Karpas-422 (cell line): ENCODE measurements around the gene BBS12. TPM values are rescaled to one million over a fixed set of nuclear protein-coding genes. Genes with fewer than 3 reads are reported as not detected.

ENCODE experiments used
- DNase-seq: peaks from one replicate; pipeline ENCODE4 v3.0.0-alpha.2; 2015
- H2AFZ ChIP-seq: fragments of 200-600 bp; sonication (generic); 2 replicates; pipeline ENCODE4 v1.6.1; 2014; ENCODE audit warnings: antibody characterized with exemption, low read length, mixed read lengths
- H3K27ac ChIP-seq: fragments of 200-600 bp; sonication (generic); 2 replicates; pipeline ENCODE4 v1.5.1; 2014; ENCODE audit warnings: mild to moderate bottlenecking, low read length, moderate library complexity
- H3K27me3 ChIP-seq: fragments of 200-600 bp; sonication (generic); 2 replicates; pipeline ENCODE4 v1.6.1; 2014; ENCODE audit warnings: low read length, mixed read lengths
- H3K36me3 ChIP-seq: fragments of 200-600 bp; sonication (generic); 2 replicates; pipeline ENCODE4 v1.6.1; 2014; ENCODE audit warnings: low read length, mixed read lengths; ENCODE audit not compliant: insufficient read depth
- H3K4me1 ChIP-seq: fragments of 200-600 bp; sonication (generic); 2 replicates; pipeline ENCODE4 v1.6.1; 2014; ENCODE audit warnings: mild to moderate bottlenecking, low read length, mixed read lengths
- H3K4me2 ChIP-seq: fragments of 200-600 bp; sonication (generic); 2 replicates; pipeline ENCODE4 v1.6.1; 2014; ENCODE audit warnings: low read length, low read depth, mild to moderate bottlenecking; ENCODE audit not compliant: poor library complexity, severe bottlenecking
- H3K4me3 ChIP-seq: fragments of 200-600 bp; sonication (generic); 2 replicates; pipeline ENCODE4 v1.5.1; 2014; ENCODE audit warnings: mild to moderate bottlenecking, antibody characterized with exemption, low read length, mixed read lengths
- H3K79me2 ChIP-seq: fragments of 200-600 bp; sonication (generic); 2 replicates; pipeline ENCODE4 v1.6.1; 2014; ENCODE audit warnings: mild to moderate bottlenecking, low read length, mixed read lengths
- H3K9ac ChIP-seq: fragments of 200-600 bp; sonication (generic); 2 replicates; pipeline ENCODE4 v1.6.0; 2014; ENCODE audit warnings: low read length
- H3K9me2 ChIP-seq: fragments of 200-600 bp; sonication (generic), shearing (Covaris generic); replicated peaks from 2 replicates; pipeline ENCODE4 v1.6.0; 2014; ENCODE audit warnings: mild to moderate bottlenecking, low read length, moderate library complexity; ENCODE audit not compliant: insufficient read depth
- H3K9me3 ChIP-seq: fragments of 300-700, 200-600 bp; sonication (generic); 2 replicates; pipeline ENCODE4 v1.6.1; 2014; ENCODE audit warnings: low read length, mixed read lengths
- H4K20me1 ChIP-seq: fragments of 200-600 bp; sonication (generic); 2 replicates; pipeline ENCODE4 v1.6.1; 2014; ENCODE audit warnings: mild to moderate bottlenecking, antibody characterized with exemption, low read length, low read depth; ENCODE audit not compliant: insufficient read depth
- total RNA-seq: library from RNA; depleted of rRNA; stranded (reverse); fragments of >200 nt; shearing (Covaris generic); gene quantifications from 2 replicates; pipeline ENCODE4 v1.2.3, GENCODE V29; 2014; ENCODE audit warnings: low replicate concordance

BBS12 gene
- total RNA-seq, 1 experiment from 2014 or later, result 2.0 TPM

DNA sequence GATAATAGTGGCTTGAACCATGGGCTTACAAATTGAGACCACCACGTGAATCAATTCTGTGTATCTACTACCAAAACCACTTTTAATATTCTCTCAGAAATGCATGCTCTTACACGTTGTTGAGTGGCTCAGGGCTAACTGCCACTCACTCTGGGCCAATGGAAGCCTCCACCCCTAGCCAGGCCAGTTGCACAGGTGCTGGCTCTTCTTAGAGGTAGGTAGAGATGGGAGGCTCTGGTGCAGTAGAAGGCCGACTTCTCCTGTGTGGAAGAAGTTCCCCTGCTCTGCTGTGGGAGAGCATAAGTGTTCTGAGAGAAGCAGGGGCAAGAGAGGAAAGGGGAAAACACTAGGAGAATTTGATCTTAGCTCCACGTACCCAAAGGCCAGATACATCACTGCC, 25.0 kb upstream of the BBS12 start:
- H3K4me3 ChIP-seq, result no peak overlapping the region
- no peaks in the 10 kb centered on the region for H4K20me1 ChIP-seq
- H3K9ac ChIP-seq, result no peak overlapping the region
- peaks cover 20% of the 10 kb centered on the region for H3K4me1 ChIP-seq
- no peaks in the 10 kb centered on the region for H3K36me3 ChIP-seq
- H3K9me2 ChIP-seq, result no peaks in the 10 kb centered on the region
- no peak overlapping the region for H3K27ac ChIP-seq
- H3K27me3 ChIP-seq, result no peaks in the 10 kb centered on the region
- H2AFZ ChIP-seq, result no peak overlapping the region
- no peaks in the 10 kb centered on the region for H3K79me2 ChIP-seq
- H3K4me2 ChIP-seq, result no peak overlapping the region
- no peak for DNase-seq
- no peaks in the 10 kb centered on the region for H3K9me3 ChIP-seq

DNA sequence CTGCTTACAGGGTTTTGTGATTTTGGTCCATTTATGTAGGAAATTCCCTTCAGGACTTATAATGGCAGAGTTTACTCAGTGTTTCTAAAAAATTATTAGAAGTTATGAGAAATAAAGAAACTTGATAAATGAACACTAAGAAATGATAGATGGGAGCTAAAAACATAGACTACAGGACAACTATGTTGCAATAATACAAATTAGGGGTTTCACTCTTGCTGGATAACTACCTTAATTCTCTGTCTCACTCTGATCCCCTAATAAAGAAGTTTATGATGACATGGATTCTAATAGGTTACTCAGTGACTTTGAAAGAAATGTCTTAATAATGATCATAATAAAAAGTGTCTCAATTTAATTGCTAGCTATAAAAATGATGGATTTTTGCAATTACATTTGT, 23.3 kb upstream of the BBS12 start:
- H3K9me2 ChIP-seq, result no peaks in the 10 kb centered on the region
- DNase-seq, result no peak
- no peaks in the 10 kb centered on the region for H3K36me3 ChIP-seq
- H3K27ac ChIP-seq, result no peak overlapping the region
- no peaks in the 10 kb centered on the region for H3K79me2 ChIP-seq
- no peak overlapping the region for H3K9ac ChIP-seq
- no peak overlapping the region for H3K4me3 ChIP-seq
- H3K4me1 ChIP-seq, result peaks cover 15% of the 10 kb centered on the region
- H4K20me1 ChIP-seq, result no peaks in the 10 kb centered on the region
- H2AFZ ChIP-seq, result no peak overlapping the region
- H3K9me3 ChIP-seq, result no peaks in the 10 kb centered on the region
- no peak overlapping the region for H3K4me2 ChIP-seq
- no peaks in the 10 kb centered on the region for H3K27me3 ChIP-seq

DNA sequence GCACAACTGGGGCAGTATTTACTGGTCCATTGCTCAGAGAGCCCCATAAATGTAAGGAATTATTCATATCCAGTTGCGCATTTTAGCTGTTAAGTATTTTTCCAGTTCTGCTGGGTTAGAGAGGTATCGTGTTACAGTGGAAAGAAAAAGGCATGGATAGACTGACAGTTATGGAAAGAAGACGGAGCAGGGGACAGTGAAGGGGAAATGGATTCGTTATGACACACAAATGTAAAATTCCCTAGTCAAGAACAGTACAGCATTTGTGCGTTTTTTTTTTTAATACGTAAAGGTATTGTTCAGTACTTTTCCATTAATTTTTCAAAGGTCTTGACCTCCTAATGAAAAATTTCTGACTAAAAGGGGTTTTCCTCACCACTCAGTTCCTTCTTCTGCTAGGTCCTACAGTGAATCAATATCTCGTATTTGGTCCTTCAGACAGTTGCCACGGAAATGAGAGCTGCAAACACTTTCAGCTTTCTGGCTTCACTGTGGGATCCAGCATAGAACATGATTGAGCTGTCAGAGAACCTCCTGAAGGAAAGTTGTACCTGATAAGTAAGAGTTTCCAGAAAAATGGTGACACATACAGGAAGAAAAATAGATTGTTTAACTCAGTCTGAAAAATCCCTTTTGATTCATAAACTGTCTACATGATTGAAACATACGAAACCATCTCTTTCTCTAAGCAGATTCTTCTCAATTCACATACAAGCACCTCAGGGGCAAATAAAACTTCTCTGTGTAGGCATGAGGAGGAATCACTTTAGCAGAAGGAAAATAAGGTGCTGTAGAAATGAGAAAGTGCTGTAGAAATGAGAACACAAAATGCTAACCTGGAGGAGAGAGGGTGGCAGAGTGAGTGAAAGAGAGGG, 21.8 kb upstream of the BBS12 start:
- DNase-seq, result no peak
- Histone ChIP-seq H2AFZ (peak overlapping the region; percentile 10; the same call in 1 of the 2 replicates), H3K27me3 (no peaks in the 10 kb centered on the region)

DNA sequence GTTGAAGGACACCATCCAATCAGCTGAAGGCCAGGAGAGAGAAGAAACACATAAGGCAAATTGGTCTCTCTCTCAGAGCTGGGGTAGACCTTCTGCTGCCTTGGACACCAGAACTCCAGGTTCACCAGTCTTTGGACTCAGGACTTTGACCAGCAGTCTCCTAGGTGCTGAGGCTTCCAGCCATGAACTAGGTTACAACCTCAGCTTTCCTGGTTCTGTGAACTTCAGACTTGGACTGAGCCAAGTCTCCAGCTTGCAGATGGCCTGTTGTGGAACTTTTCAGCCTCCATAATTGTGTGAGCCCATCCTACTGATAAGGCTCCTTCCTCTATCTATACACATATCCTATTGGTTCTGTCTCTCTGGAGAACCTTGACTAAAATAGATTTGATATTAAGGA, 20.6 kb upstream of the BBS12 start:
- no peak overlapping the region for H3K4me3 ChIP-seq
- H3K4me1 ChIP-seq, result no peaks in the 10 kb centered on the region; the same call in 1 of the 2 replicates
- no peak for DNase-seq
- no peaks in the 10 kb centered on the region for H3K9me3 ChIP-seq
- no peak overlapping the region for H3K27ac ChIP-seq
- no peak overlapping the region for H3K9ac ChIP-seq
- H3K36me3 ChIP-seq, result no peaks in the 10 kb centered on the region
- H3K79me2 ChIP-seq, result no peaks in the 10 kb centered on the region
- no peaks in the 10 kb centered on the region for H4K20me1 ChIP-seq
- H3K9me2 ChIP-seq, result no peaks in the 10 kb centered on the region
- no peak overlapping the region for H2AFZ ChIP-seq
- H3K4me2 ChIP-seq, result no peak overlapping the region
- no peaks in the 10 kb centered on the region for H3K27me3 ChIP-seq

More for the DNA sequence above, 21.8 kb upstream of the BBS12 start:
- Histone ChIP-seq H3K79me2 (no peaks in the 10 kb centered on the region), H3K9me3 (no peaks in the 10 kb centered on the region), H3K4me1 (peaks cover under 1% of the 10 kb centered on the region), H3K4me2 (no peak overlapping the region), H3K36me3 (no peaks in the 10 kb centered on the region), H3K27ac (no peak overlapping the region), H3K4me3 (no peak overlapping the region), H3K9ac (no peak overlapping the region), H4K20me1 (no peaks in the 10 kb centered on the region), H3K9me2 (no peaks in the 10 kb centered on the region)

DNA sequence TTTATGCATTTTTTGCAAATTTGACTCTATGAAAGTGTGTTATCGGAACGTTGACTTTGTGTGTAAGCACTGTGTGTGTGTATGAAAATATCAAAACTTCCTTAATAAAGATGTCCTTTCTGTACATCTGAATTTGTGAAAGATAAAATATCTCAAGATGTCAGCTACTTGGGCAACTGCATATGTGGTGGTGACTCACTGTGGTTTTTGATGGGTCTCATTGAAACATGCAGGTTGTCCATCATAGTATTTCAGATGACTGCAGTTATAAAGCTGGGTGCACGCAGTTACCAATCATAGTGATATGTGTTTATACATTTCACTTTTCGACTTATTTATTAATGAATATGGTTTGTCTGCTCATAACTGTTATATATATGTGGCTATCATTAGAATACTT, 19.7 kb upstream of the BBS12 start:
- Histone ChIP-seq H3K4me2 (no peak overlapping the region), H3K9ac (no peak overlapping the region), H2AFZ (no peak overlapping the region), H4K20me1 (no peaks in the 10 kb centered on the region), H3K9me2 (no peaks in the 10 kb centered on the region), H3K36me3 (no peaks in the 10 kb centered on the region), H3K9me3 (no peaks in the 10 kb centered on the region), H3K79me2 (no peaks in the 10 kb centered on the region), H3K4me3 (no peak overlapping the region), H3K4me1 (no peaks in the 10 kb centered on the region; the same call in 1 of the 2 replicates), H3K27me3 (no peaks in the 10 kb centered on the region), H3K27ac (no peak overlapping the region)
- DNase-seq, result no peak

DNA sequence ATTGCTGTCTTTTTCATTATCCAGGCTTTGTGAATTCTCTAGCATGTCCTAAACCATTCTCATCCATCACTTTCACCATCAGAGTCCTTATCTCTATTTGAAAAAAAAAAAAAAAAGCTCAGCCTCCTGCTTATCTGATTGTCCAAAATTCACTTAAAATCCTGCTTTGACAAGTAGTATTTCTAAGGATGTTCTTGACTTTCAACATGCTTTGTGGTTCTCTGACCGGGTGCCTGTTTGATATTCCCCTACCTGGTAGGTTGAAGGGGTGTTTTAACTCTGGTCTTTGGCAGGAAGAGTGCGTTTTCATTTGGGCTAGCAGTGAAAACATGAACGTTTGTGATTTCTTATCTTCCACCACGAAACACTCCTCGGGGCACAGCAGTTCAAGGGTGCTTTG, 17.3 kb upstream of the BBS12 start:
- H4K20me1 ChIP-seq, result no peaks in the 10 kb centered on the region
- no peaks in the 10 kb centered on the region for H3K9me3 ChIP-seq
- no peak for DNase-seq
- H2AFZ ChIP-seq, result peak overlapping the region; percentile 37; the same call in 1 of the 2 replicates
- no peak overlapping the region for H3K9ac ChIP-seq
- no peak overlapping the region for H3K27ac ChIP-seq
- H3K9me2 ChIP-seq, result no peaks in the 10 kb centered on the region
- H3K36me3 ChIP-seq, result no peaks in the 10 kb centered on the region
- H3K4me2 ChIP-seq, result no peak overlapping the region
- H3K27me3 ChIP-seq, result no peaks in the 10 kb centered on the region
- no peaks in the 10 kb centered on the region; the same call in 1 of the 2 replicates for H3K4me1 ChIP-seq
- no peaks in the 10 kb centered on the region for H3K79me2 ChIP-seq
- no peak overlapping the region for H3K4me3 ChIP-seq

DNA sequence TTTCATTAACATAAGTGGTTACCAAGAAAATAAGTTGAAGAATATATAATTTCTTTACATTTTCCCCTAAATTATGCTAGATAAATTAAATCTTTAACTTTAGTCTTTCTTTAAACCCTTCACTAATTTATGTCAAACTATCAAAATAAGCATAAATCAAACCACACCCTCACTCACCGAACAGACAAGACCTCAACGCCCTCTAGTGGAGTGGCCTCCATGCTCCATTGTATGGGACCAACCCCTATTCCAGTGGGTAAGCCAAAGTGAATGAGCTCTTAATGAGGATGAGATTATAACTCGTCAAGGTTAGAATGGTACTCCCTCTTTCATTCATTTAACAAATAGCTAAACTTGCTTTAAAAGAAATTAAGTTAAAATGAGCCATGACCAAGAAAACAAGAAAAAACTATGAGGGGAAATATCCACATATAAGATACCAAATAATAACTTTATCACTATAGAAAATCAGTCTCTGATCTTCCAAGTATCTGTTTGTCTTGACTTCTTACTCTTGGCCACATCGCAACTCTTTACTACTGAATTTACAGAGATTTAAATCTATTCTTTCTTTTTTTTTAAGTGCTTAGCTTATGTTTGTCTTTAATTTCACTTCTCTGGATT, 15.6 kb upstream of the BBS12 start:
- H3K9me2 ChIP-seq, result no peaks in the 10 kb centered on the region
- no peak overlapping the region for H2AFZ ChIP-seq
- H3K36me3 ChIP-seq, result no peaks in the 10 kb centered on the region
- H3K9me3 ChIP-seq, result no peaks in the 10 kb centered on the region
- H3K9ac ChIP-seq, result no peak overlapping the region
- H3K27ac ChIP-seq, result no peak overlapping the region
- no peaks in the 10 kb centered on the region for H3K79me2 ChIP-seq
- no peak overlapping the region for H3K4me2 ChIP-seq
- H3K27me3 ChIP-seq, result no peaks in the 10 kb centered on the region
- DNase-seq, result peak; percentile 86
- H4K20me1 ChIP-seq, result no peaks in the 10 kb centered on the region
- H3K4me1 ChIP-seq, result no peaks in the 10 kb centered on the region; the same call in 1 of the 2 replicates
- H3K4me3 ChIP-seq, result no peak overlapping the region

DNA sequence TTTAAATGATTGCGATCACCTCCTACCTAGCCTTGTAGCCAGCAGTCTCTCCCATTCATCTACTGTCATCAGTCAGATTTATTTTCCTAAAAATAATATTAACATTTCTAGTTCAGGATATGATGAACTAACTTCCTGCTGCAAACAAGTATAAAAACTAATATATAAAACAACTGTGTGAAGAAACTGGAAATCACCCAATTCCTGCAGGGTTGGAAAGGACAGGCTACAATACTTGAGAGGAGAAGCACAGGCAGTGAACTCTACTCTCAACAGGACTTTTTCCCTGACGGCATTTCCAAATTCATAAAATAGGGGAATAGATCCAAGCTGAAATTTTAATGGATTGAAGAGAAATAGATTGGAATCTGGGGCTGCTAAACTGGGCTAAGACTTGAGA, 14.2 kb upstream of the BBS12 start:
- no peaks in the 10 kb centered on the region for H3K9me3 ChIP-seq
- no peaks in the 10 kb centered on the region for H3K79me2 ChIP-seq
- H3K4me2 ChIP-seq, result no peak overlapping the region
- no peaks in the 10 kb centered on the region; the same call in 1 of the 2 replicates for H3K4me1 ChIP-seq
- H3K27me3 ChIP-seq, result no peaks in the 10 kb centered on the region
- H3K9ac ChIP-seq, result no peak overlapping the region
- no peaks in the 10 kb centered on the region for H3K36me3 ChIP-seq
- H3K4me3 ChIP-seq, result no peak overlapping the region
- no peak for DNase-seq
- H4K20me1 ChIP-seq, result no peaks in the 10 kb centered on the region
- H3K27ac ChIP-seq, result no peak overlapping the region
- H2AFZ ChIP-seq, result no peak overlapping the region
- H3K9me2 ChIP-seq, result no peaks in the 10 kb centered on the region
